GM12891 (cell line): ENCODE measurements around the gene MED17.

Source experiments
- POLR2A ChIP-seq: IDR thresholded peaks from 2 replicates; pipeline ENCODE4 v1.6.1; 2011; ENCODE audit warnings: low read depth, low read length, control low read depth
- POLR2AphosphoS5 ChIP-seq: IDR thresholded peaks from 2 replicates; pipeline ENCODE4 v1.6.1; 2011; ENCODE audit warnings: low read depth, low read length, control low read depth
- TAF1 ChIP-seq: IDR thresholded peaks from 2 replicates; pipeline ENCODE4 v1.6.1; 2011; ENCODE audit warnings: low read depth, low read length, control low read depth

DNA sequence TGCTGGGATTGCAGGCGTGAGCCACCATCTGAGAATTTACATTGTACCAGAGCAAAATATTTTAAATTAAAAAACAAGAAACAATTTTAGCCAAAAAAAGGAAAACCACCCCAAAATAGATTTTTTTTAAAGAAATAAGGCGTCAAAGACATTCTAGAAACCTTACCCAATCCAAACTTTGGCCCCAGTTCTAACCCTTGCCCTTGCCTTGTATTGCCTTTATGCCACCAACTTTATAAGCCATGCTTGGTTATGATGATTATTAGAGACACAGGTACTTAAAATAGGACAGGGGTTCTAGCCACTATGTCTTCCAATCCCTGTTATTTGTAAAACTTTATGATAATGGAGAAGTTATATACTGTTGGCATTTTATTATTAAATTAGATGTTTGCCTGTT, 30.8 kb upstream of the MED17 start:
- no peak for TF ChIP-seq POLR2AphosphoS5
- no peak for TF ChIP-seq POLR2A
- no peak for TF ChIP-seq TAF1
